Measurements from ENCODE around the gene ATP5MC2.
A peak's percentile ranks its signal among the peaks of the same experiment; 100 is the strongest.
"Not testable (repeated sequence)": the region's sequence is repeated elsewhere in the genome, so short reads cannot be mapped to it uniquely, and the experiment has no call there.

Gene ATP5MC2

GRCh38 chr12:53646300-53646699 is 29.6 kb downstream of the ATP5MC2 start:
- DNase-seq (ENCODE audit: low spot score): not testable (repeated sequence)

DNA sequence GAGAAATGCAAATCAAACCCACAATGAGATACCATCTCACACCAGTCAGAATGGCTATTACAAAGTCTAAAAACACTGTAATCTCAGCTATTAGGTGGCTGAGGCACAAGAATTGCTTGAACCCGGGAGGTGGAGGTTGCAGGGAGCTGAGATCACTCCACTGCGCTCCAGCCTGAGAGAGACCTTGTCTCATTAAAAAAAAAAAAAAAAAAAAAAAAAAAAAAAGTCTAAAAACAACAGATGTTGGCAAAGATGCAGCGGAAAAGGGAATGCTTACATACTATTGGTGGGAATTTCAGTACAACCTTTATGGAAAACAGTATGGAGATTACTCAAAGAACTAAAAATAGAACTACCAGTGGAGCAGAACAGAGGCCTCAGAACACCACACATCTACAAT is 30.7 kb downstream of the ATP5MC2 start:
- DNase-seq (ENCODE audit: low spot score): no peak

GRCh38 chr12:53644133-53644532 is 31.8 kb downstream of the ATP5MC2 start:
- no peak for DNase-seq (ENCODE audit: low spot score)

- no peak for DNase-seq (ENCODE audit: low spot score)
Observed at GRCh38 chr12:53643232-53643979, 32.5 kb downstream of the ATP5MC2 start.

DNA sequence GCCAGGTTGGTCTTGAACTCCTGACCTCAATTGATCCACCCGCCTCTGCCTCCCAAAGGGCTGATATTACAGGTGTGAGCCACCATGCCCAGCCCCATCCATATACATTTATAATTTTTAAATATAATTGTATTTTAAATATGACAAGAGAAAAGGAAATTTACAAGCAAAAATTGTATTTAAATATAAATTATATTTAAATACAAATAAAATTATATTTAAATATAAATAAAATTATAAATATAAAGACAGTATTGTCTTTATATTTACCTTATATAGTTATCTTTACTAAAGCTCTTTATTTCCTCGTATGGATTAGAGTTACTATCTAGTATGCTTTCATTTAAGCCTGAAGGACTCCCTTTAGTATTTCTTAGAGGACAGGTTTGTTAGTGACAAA is 37.8 kb downstream of the ATP5MC2 start:
- no peak for DNase-seq (ENCODE audit: low spot score)

DNA sequence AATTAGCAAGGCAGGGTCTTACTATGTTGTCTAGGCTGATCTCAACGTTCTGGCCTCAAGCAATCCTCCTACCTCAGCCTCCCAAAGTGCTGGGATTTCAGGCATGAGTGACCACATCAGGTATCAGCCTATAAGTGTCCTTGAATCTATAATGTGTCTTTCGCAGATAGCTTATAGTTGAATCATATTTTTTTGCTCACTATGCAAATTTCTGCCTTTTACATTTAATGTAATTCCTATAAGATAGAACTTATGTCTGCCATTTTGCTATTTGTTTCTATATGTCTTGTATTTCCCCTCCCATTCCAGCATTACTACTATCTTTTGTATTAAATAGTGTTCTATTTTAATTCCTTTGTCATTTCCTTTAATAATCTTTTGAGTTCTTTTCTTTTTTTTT is 39.2 kb downstream of the ATP5MC2 start:
- DNase-seq (ENCODE audit: low spot score): no peak

DNA sequence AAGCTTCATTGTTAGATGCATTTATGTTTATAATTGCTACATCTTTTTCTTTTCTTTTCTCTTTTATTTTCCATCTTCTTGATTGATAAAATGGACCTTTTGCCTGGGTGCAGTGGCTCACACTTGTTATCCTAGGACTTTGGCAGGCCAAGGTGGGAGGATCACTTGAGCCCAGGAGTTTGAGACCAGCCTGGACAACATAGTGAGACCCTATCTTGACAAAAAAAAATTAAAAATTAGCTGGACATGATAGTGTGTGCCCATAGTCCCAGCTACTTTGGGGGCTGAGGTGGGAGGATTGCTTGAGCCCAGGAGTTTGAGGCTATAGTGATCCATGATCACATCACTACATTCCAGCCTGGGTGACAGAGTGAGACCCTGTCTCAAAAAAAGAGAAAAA is 40.2 kb downstream of the ATP5MC2 start:
- not testable (repeated sequence) for DNase-seq (ENCODE audit: low spot score)

DNA sequence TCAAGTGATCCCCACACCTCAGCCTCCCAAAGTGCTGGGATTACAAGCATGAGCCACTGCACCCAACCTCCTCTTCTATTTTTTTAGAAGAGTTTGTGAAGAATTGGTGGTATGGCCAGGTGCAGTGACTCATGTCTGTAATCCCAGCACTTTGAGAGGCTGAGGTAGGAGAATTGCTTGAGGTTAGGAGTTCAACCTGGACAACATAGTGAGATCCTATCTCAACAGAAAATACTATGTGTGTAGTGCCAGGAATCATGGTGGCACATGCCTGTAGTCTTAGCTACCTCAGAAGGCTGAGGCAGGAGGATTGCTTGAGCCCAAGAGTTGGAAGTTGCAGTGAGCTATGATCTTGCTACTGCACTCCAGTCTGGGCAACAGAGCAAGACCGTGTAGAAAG is 44.2 kb downstream of the ATP5MC2 start:
- no peak for DNase-seq (ENCODE audit: low spot score)

DNA sequence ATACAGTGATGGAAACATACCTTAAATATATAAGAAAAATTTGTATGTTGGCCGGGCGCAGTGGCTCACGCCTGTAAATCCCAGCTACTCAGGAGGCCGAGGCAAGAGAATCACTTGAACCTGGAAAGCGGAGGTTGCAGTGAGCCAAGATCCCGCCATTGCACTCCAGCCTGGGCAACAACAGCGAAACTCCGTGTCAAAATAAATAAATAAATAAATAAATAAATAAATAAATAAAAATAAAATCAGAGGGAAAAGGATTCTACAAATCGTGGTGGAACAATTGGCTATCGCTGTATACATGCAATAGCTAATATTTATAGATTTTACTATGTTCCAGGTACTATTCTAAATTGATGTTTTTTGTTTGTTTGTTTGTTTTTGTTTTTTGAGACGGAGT is 48.0 kb downstream of the ATP5MC2 start:
- DNase-seq (ENCODE audit: low spot score): no peak

- no peak for DNase-seq (ENCODE audit: low spot score)
Observed at GRCh38 chr12:53626702-53627169, 49.1 kb downstream of the ATP5MC2 start.

DNA sequence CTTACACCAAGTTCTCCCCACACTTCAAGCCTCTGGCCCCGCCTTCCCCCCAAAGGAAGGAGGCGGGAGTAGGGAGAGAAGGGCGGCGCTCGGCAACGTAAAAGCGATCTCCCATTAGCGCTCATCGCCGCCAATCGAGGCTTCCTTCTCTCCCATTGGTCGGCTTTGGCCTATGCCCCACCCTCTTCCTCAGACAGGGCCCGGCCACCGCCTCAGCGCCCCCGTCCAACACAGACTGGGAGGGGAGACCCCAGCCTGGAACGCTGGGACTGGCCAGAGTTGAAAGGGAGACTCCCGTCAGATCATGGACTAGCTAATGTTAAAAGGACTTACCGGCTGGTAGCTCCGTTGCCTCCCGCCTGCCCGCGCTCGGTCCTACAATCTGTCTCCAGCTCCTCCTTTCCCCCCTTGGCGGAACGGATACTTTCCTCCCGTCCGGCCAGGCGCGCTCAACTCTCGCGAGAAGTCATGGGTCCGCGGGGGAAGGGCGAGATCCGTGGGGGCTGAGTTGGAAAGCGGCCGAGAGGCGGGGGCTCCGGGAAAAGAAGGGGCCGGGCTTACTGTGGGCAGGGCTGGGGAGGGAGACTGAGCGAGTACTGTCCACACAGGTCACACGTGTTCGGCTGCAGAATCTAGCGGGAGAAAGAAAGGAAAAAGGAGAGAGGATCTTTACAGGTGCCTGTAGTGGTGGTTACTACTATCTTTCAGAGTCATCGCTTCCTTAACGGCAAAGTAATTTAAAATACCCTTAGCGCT is 49.8 kb downstream of the ATP5MC2 start, which contains the start of gene ATF7:
TSS of gene ATF7 (minus strand) at position 437 of the 756 bp plus-strand sequence. CDS start 25,382 bp downstream, outside the sequence.
- peak; percentile 96 for DNase-seq (ENCODE audit: low spot score)

DNA sequence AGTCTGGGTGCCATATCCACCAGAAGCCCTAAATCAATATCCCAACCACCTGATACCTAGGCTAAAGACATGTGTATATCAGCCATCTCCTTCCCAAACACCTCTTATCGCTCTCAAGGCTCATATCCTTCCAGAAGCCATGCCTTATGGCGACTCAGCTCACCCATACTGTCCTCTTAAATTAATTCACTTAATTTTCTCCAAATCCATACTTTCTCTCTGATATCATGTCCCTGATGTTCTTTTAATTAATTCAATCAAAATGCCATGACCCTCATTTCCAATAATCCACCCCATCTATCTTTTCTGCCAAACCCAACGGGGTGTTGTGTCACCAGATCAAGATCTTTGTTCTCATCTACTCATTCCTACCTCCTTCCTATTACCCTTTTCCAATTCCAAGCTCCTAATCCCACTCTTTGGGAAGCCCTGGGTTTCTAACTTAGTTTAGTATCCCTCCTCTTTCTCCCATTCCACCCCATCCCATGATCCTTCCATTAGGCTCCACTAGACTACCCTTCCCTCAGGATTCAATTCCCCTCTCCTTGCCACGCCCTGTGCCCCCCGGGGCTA is 50.4 kb downstream of the ATP5MC2 start:
- DNase-seq (ENCODE audit: low spot score): no peak

DNA sequence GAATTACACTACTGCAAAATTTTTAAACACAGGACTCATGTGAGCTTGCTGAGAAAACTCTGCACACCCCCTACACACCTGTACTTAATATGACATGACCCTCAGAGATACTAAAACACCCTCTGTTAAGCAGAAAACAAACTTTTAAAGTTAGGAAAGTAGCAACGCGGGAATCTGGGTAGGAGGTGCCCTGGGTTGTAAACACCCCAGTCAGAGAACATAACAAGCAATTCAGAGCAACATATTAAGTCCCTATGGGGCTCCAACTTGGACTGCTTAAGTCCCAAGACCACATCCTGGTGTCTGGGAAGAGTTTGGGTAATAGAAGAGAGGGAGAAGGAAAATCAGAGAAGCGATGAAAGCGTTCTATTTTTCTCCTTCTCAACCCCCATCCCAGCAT is 50.9 kb downstream of the ATP5MC2 start:
- no peak for DNase-seq (ENCODE audit: low spot score)

DNA sequence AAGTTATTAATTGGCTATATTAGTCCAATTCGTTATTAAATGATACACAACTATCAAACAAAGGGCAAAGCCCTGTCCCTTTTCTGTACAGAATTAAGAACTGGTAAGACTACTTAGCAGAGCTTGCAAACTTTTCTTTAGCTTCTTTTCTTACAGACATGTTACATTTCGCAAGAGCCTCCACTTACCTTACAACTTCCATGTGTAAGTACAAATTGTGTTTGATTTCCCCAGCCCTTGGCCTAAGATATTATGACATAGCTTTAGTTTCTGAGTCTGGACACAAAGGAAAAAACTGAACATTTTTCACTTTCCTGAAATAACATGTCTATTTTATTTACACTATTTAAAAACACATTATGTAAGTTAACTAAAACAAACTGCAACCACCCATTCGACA is 51.4 kb downstream of the ATP5MC2 start:
- DNase-seq (ENCODE audit: low spot score): no peak

DNA sequence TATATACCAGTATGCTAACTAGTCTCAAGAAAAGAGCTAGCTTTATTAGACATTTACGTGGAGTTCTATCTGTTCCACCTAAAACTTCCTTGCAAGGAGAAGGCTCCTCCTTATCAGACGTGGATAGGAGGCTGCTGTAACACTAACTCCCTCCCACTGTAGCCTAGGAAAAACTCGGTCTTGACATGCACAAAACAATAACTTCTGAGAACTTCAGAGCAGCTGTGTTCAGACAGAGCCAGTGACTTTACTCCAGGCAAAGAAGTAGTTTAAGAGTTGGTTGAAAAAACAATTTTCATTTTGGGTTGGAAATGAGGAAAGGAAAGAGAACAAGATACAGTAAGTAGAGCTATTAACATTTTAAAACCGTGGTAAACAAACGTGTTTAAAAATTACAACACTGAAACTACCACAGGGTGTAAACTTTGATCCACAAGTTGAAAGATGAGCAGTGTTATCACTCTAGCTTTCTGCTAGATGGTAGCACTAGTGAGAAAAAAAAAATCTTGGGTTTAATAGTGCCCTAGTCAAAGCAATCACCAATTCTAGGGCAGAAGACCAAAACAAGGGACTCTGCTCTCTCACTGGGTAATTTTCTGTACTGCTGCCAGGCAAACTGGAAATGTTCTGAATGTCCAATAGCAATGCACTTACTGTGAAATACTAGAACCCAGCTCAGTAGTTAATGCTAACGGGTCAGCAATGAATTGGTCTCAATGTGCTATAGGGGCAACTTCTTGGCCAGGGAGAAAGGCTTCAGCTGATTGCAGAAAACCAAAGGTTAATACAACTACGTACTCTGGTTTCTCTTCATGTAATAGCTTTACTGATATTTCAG is 52.1 kb downstream of the ATP5MC2 start:
- DNase-seq (ENCODE audit: low spot score): peak; percentile 20

GRCh38 chr12:53622724-53623123 is 53.2 kb downstream of the ATP5MC2 start:
- no peak for DNase-seq (ENCODE audit: low spot score)

DNA sequence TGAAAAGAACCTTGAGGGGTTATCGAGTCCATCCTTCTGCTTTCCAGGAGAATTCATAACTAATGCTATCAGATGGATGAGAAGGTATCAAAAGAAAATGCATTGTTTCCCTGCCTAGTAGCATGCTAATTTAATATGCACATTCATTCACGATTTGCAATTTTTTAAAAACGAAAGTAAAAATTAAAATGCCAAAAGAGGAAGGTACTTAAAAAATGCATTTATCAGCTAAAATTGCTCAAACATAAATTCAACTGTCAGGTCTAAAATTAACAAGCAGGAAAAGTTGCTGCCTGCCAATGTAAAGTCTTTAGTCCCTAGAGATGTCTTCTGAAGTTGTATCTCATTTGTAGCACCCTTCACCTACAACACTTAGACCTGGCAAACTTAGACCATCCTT is 57.6 kb downstream of the ATP5MC2 start:
- no peak for DNase-seq (ENCODE audit: low spot score)

DNA sequence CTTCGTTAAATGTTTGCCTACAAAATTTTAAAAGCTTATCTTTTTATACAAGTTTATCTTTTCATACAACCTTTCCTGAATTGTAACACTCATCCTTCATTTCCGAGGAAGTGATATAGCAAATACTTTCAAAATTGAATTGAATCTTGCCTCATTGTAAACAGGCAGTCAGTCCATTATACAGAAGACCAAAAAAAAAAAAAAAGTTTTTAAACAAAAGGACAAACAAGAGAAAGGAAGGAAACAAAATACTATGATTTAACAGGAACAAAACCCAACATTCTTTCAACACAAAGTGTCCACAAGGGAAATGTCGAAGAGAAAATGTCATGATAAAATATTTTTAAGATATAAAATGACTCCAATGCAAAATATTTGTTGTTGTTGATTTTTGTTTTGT is 58.2 kb downstream of the ATP5MC2 start:
- DNase-seq (ENCODE audit: low spot score): no peak

- DNase-seq (ENCODE audit: low spot score): no peak
Observed at GRCh38 chr12:53616950-53617349, 58.9 kb downstream of the ATP5MC2 start.
